CD4-positive, alpha-beta memory T cell (primary cell): ENCODE data around the gene MMRN2. TPM values are rescaled to one million over a fixed set of nuclear protein-coding genes. Genes with fewer than 3 reads are reported as not detected.
"Not testable (repeated sequence)": the region's sequence is repeated elsewhere in the genome, so short reads cannot be mapped to it uniquely, and the experiment has no call there.

Source experiments
- CTCF ChIA-PET: fragments of 350-600 bp; sonication (Branson Sonifier 250); formaldehyde crosslinking; loops from one replicate; lab custom pipeline; 2021; ENCODE audit warnings: inconsistent platforms; ENCODE audit not compliant: partially characterized antibody; lab: Charles Lee
- POLR2A ChIA-PET: fragments of 350-600 bp; sonication (Branson Sonifier 250); formaldehyde crosslinking; loops from one replicate; lab custom pipeline; 2021; ENCODE audit not compliant: partially characterized antibody; lab: Charles Lee
- DNase-seq, 5 donors: peaks; one replicate each; pipeline versions ENCODE4 v3.0.0 to v3.0.0-alpha.2; 2020 to 2022; ENCODE audit warnings: mixed read lengths in 1 of 5
- H3K27ac ChIP-seq: one replicate; pipeline ENCODE4 v1.7.0; 2013; ENCODE audit warnings: low read depth, low read length
- H3K27me3 ChIP-seq: 2 replicates; pipeline ENCODE4 v1.7.0; 2013; ENCODE audit warnings: mild to moderate bottlenecking, low read length, moderate library complexity; ENCODE audit not compliant: insufficient read depth
- H3K36me3 ChIP-seq: 2 replicates; pipeline ENCODE4 v1.7.0; 2013; ENCODE audit warnings: mild to moderate bottlenecking, low read length, moderate library complexity; ENCODE audit not compliant: insufficient read depth
- H3K4me1 ChIP-seq: 2 replicates; pipeline ENCODE4 v1.7.0; 2013; ENCODE audit warnings: mild to moderate bottlenecking, low read length, moderate library complexity; ENCODE audit not compliant: insufficient read depth
- H3K4me3 ChIP-seq, 2 donors: one replicate each; pipeline ENCODE4 v1.7.0; 2013; ENCODE audit warnings: low read length in 2 of 2, mild to moderate bottlenecking in 1 of 2
- H3K9me3 ChIP-seq, 2 donors: one replicate each; pipeline ENCODE4 v1.7.0; 2013; ENCODE audit warnings: low read length in 2 of 2, control low read depth in 1 of 2; ENCODE audit not compliant: control insufficient read depth in 1 of 2
- H3K27ac Mint-ChIP-seq, 7 donors: one replicate each; pipeline ENCODE4 v1.8.0; 2020 to 2021; ENCODE audit warnings: mixed read lengths in 7 of 7, mild to moderate bottlenecking in 6 of 7, inconsistent platforms in 3 of 7, moderate library complexity in 3 of 7
- H3K27me3 Mint-ChIP-seq, 2 donors: one replicate each; pipeline ENCODE4 v1.8.0; 2020 to 2021; ENCODE audit warnings: mixed read lengths in 2 of 2
- H3K36me3 Mint-ChIP-seq, 2 donors: one replicate each; pipeline ENCODE4 v1.8.0; 2020 to 2021; ENCODE audit warnings: mixed read lengths in 2 of 2, inconsistent platforms in 1 of 2, mild to moderate bottlenecking in 1 of 2
- H3K4me1 Mint-ChIP-seq, 4 donors: one replicate each; pipeline ENCODE4 v1.8.0; 2020 to 2021; ENCODE audit warnings: mixed read lengths in 4 of 4, mild to moderate bottlenecking in 1 of 4
- H3K4me3 Mint-ChIP-seq, 8 donors: one replicate each; pipeline ENCODE4 v1.8.0; 2020 to 2021; ENCODE audit warnings: mixed read lengths in 8 of 8, mild to moderate bottlenecking in 7 of 8, moderate library complexity in 6 of 8, inconsistent platforms in 3 of 8
- H3K9me3 Mint-ChIP-seq, 8 donors: one replicate each; pipeline ENCODE4 v1.8.0; 2020 to 2021; ENCODE audit warnings: mixed read lengths in 8 of 8, mild to moderate bottlenecking in 5 of 8, inconsistent platforms in 3 of 8, moderate library complexity in 1 of 8
- intact Hi-C: fragments of 100-400 bp; cut with micrococcal nuclease; formaldehyde crosslinking; loops from one replicate; pipeline ENCODE4 v1.15.1; 2023
- polyA plus RNA-seq, 2 donors: library from polyadenylated mRNA; unstranded; fragments of 300-500 nt; fragmentation: Illumina TruSeq; gene quantifications; one replicate each; pipeline ENCODE4 v1.2.3, GENCODE V29; 2021
- total RNA-seq, 2 experiments: library from RNA; stranded (reverse); gene quantifications; one replicate each; pipeline ENCODE4 v1.2.3, GENCODE V29; 2021

The MMRN2 gene
- total and polyA plus RNA-seq, 4 experiments from 2014 or later = 0.15 to 0.20 TPM; not detected in 2

GRCh38 chr10:86940677-86941076 is 16.7 kb downstream of the MMRN2 start:
- Histone ChIP-seq H3K4me3 (no peak overlapping the region), H3K36me3 (no peaks in the 10 kb centered on the region), H3K27me3 (no peaks in the 10 kb centered on the region), H3K4me1 (no peaks in the 10 kb centered on the region), H3K9me3 (no peaks in the 10 kb centered on the region), H3K27ac (no peak overlapping the region)
- CTCF ChIA-PET = interaction anchor here (1.1 to 6.7 kb wide), 7 partner anchors 10 to 145 kb away, joined by 3 to 97 read pairs (median 3); partner anchors contain the start of gene ADIRF
- no peaks in the 10 kb centered on the region for H3K27me3 Mint-ChIP-seq
- no peak for DNase-seq
- H3K4me1 Mint-ChIP-seq = peaks cover 0 to 7% (median 3%) of the 10 kb centered on the region in 4 donors
- no peaks in the 10 kb centered on the region for H3K36me3 Mint-ChIP-seq
- intact Hi-C loops = no loop called here
- H3K4me3 Mint-ChIP-seq = no peak overlapping the region
- peak overlapping the region in 2 of 7 donors; percentile 42 to 59 for H3K27ac Mint-ChIP-seq
- POLR2A ChIA-PET = interaction anchor here (0.6 to 1.5 kb wide), 2 partner anchors 134 to 154 kb away, joined by 3 read pairs; partner anchors contain the start of gene GLUD1
- peaks cover 0 to 4% (median 0%) of the 10 kb centered on the region in 8 donors for H3K9me3 Mint-ChIP-seq

- H3K4me1 Mint-ChIP-seq, DNase-seq, H3K27me3 ChIP-seq, H3K36me3 ChIP-seq, H3K4me3 ChIP-seq, H3K36me3 Mint-ChIP-seq, H3K9me3 ChIP-seq, H3K27ac ChIP-seq, H3K27me3 Mint-ChIP-seq, H3K9me3 Mint-ChIP-seq, intact Hi-C loops, H3K4me1 ChIP-seq: not testable (repeated sequence)
- CTCF ChIA-PET = interaction anchor here (0.6 to 6.7 kb wide), 11 partner anchors 11 to 263 kb away, joined by 3 to 97 read pairs (median 4); partner anchors contain the start of gene ADIRF
- POLR2A ChIA-PET = interaction anchor here (0.9 to 1.5 kb wide), 3 partner anchors 10 to 154 kb away, joined by 3 to 4 read pairs (median 4); partner anchors contain the start of genes ADIRF and GLUD1
- Mint-ChIP-seq H3K27ac (peak overlapping the region in 1 of 7 donors; percentile 90), H3K4me3 (peak overlapping the region in 1 of 8 donors; percentile 27)
Observed at GRCh38 chr10:86940076-86940475, 17.3 kb downstream of the MMRN2 start.

- intact Hi-C loops = loop anchor here (5.0 kb wide), 1 partner anchor 114 kb away; no protein-coding TSS in a partner anchor
- Mint-ChIP-seq H3K27ac (peak overlapping the region in 1 of 7 donors; percentile 90), H3K36me3 (no peaks in the 10 kb centered on the region)
Observed at GRCh38 chr10:86938260-86938659, 19.2 kb downstream of the MMRN2 start.

GRCh38 chr10:86937502-86938154 is 19.8 kb downstream of the MMRN2 start:
- ChIA-PET CTCF (interaction anchor here (1.6 to 6.7 kb wide), 5 partner anchors 11 to 156 kb away, joined by 6 to 97 read pairs (median 32); partner anchors contain the start of gene ADIRF), POLR2A (no interaction called here)
- intact Hi-C loops = loop anchor here (5.0 kb wide), 1 partner anchor 115 kb away; no protein-coding TSS in a partner anchor
- Histone ChIP-seq H3K9me3 (no peaks in the 10 kb centered on the region), H3K4me1 (no peaks in the 10 kb centered on the region), H3K27ac (no peak overlapping the region), H3K36me3 (no peaks in the 10 kb centered on the region), H3K4me3 (no peak overlapping the region), H3K27me3 (no peaks in the 10 kb centered on the region)
- H3K4me1 Mint-ChIP-seq = peaks cover 0 to 7% (median 3%) of the 10 kb centered on the region in 4 donors
- no peak overlapping the region for H3K4me3 Mint-ChIP-seq
- peak overlapping the region in 3 of 7 donors; percentile 20 to 42 (median 38) for H3K27ac Mint-ChIP-seq
- DNase-seq = no peak
- no peaks in the 10 kb centered on the region for H3K36me3 Mint-ChIP-seq
- H3K9me3 Mint-ChIP-seq = peaks cover 0 to 4% (median 0%) of the 10 kb centered on the region in 8 donors
- no peaks in the 10 kb centered on the region for H3K27me3 Mint-ChIP-seq

More at GRCh38 chr10:86938260-86938659, 19.2 kb downstream of the MMRN2 start:
- H3K4me3 ChIP-seq = no peak overlapping the region
- H3K4me1 Mint-ChIP-seq = peaks cover 0 to 7% (median 3%) of the 10 kb centered on the region in 4 donors
- H3K27me3 Mint-ChIP-seq = no peaks in the 10 kb centered on the region
- no peak overlapping the region for H3K4me3 Mint-ChIP-seq
- H3K9me3 Mint-ChIP-seq = peaks cover 0 to 4% (median 0%) of the 10 kb centered on the region in 8 donors
- no peaks in the 10 kb centered on the region for H3K9me3 ChIP-seq
- DNase-seq = no peak
- ChIA-PET CTCF (interaction anchor here (1.0 to 6.7 kb wide), 8 partner anchors 11 to 249 kb away, joined by 5 to 97 read pairs (median 8); partner anchors contain the start of gene ADIRF), POLR2A (interaction anchor here (0.7 kb wide), 1 partner anchor 19 kb away, joined by 4 read pairs; no protein-coding TSS in a partner anchor)
- no peaks in the 10 kb centered on the region for H3K36me3 ChIP-seq
- no peaks in the 10 kb centered on the region for H3K4me1 ChIP-seq
- H3K27me3 ChIP-seq = no peaks in the 10 kb centered on the region
- H3K27ac ChIP-seq = no peak overlapping the region

- ChIA-PET CTCF (interaction anchor here (4.7 to 6.7 kb wide), 3 partner anchors 14 to 31 kb away, joined by 32 to 97 read pairs (median 35); partner anchors contain the start of gene ADIRF), POLR2A (no interaction called here)
- no peak for DNase-seq
- H3K4me3 ChIP-seq = no peak overlapping the region
- H3K9me3 ChIP-seq = no peaks in the 10 kb centered on the region
- no peaks in the 10 kb centered on the region for H3K27me3 Mint-ChIP-seq
- no peaks in the 10 kb centered on the region for H3K27me3 ChIP-seq
- H3K36me3 ChIP-seq = no peaks in the 10 kb centered on the region
- peak overlapping the region in 3 of 7 donors; percentile 29 to 43 (median 42) for H3K27ac Mint-ChIP-seq
- H3K4me1 Mint-ChIP-seq = peaks cover 0 to 7% (median 3%) of the 10 kb centered on the region in 4 donors
- H3K4me1 ChIP-seq = no peaks in the 10 kb centered on the region
- peaks cover 0 to 2% of the 10 kb centered on the region in 2 donors for H3K36me3 Mint-ChIP-seq
- peaks cover 0 to 4% (median 0%) of the 10 kb centered on the region in 8 donors for H3K9me3 Mint-ChIP-seq
- intact Hi-C loops = loop anchor here (5.0 kb wide), 1 partner anchor 115 kb away; no protein-coding TSS in a partner anchor
- H3K27ac ChIP-seq = no peak overlapping the region
- H3K4me3 Mint-ChIP-seq = no peak overlapping the region
Observed at GRCh38 chr10:86936661-86937501, 20.5 kb downstream of the MMRN2 start.

GRCh38 chr10:86934162-86934711 is 23.2 kb downstream of the MMRN2 start:
- DNase-seq, H3K4me3 ChIP-seq, H3K9me3 ChIP-seq, H3K27me3 Mint-ChIP-seq, CTCF ChIA-PET, H3K4me1 ChIP-seq, H3K4me1 Mint-ChIP-seq, H3K9me3 Mint-ChIP-seq, H3K27me3 ChIP-seq, H3K36me3 Mint-ChIP-seq, H3K36me3 ChIP-seq, intact Hi-C loops, POLR2A ChIA-PET, H3K4me3 Mint-ChIP-seq, H3K27ac ChIP-seq: not testable (repeated sequence)
- H3K27ac Mint-ChIP-seq = peak overlapping the region in 1 of 7 donors; percentile 22
